PC-3 (cell line): ENCODE measurements around the gene SOX5.

ENCODE experiments used
- CTCF ChIP-seq: fragments of 300-600 bp; sonication (generic); conservative IDR thresholded peaks from 2 replicates; pipeline ENCODE4 v1.5.1; 2017; ENCODE audit warnings: antibody characterized with exemption, low read depth, mild to moderate bottlenecking, low read length
- EZH2 ChIP-seq: fragments of 300-600 bp; sonication (generic); IDR thresholded peaks from one replicate; pipeline ENCODE4 v1.6.1; 2017; ENCODE audit warnings: antibody characterized with exemption, mild to moderate bottlenecking, low read length; ENCODE audit not compliant: unreplicated experiment
- EZH2phosphoT487 ChIP-seq: fragments of 300-600 bp; sonication (generic); IDR thresholded peaks from 2 replicates; pipeline ENCODE4 v1.6.1; 2018; ENCODE audit warnings: mild to moderate bottlenecking, antibody characterized with exemption, low read length, borderline replicate concordance

- no peak for TF ChIP-seq EZH2
- no peak for TF ChIP-seq CTCF
- TF ChIP-seq EZH2phosphoT487: no peak
Observed at GRCh38 chr12:23585156-23585781, 364.2 kb downstream of the SOX5 start.
